ENCODE data around the gene OPCML.

The OPCML gene

GRCh38 chr11:132414451-132414850 is 1117.8 kb downstream of the OPCML start:
- CTCF ChIA-PET = interaction anchor here (1.1 to 1.3 kb wide), 4 partner anchors 8 to 12 kb away, joined by 3 read pairs; no protein-coding TSS in a partner anchor
- TF ChIP-seq CTCF (IDR thresholded peaks at IDR 0.05; ENCODE audit: control extremely low read depth, extremely low read depth, low read depth, missing control alignments) = no peak
- no peak for DNase-seq (ENCODE audit: extremely low spot score)
- POLR2A ChIA-PET = no interaction called here

GRCh38 chr11:132410383-132410782 is 1121.9 kb downstream of the OPCML start:
- TF ChIP-seq CTCF (IDR thresholded peaks at IDR 0.05; ENCODE audit: control extremely low read depth, extremely low read depth, low read depth, missing control alignments) = no peak
- ChIA-PET CTCF (interaction anchor here (1.3 kb wide), 1 partner anchor 12 kb away, joined by 4 read pairs; no protein-coding TSS in a partner anchor), POLR2A (no interaction called here)
- DNase-seq (ENCODE audit: extremely low spot score) = no peak

DNA sequence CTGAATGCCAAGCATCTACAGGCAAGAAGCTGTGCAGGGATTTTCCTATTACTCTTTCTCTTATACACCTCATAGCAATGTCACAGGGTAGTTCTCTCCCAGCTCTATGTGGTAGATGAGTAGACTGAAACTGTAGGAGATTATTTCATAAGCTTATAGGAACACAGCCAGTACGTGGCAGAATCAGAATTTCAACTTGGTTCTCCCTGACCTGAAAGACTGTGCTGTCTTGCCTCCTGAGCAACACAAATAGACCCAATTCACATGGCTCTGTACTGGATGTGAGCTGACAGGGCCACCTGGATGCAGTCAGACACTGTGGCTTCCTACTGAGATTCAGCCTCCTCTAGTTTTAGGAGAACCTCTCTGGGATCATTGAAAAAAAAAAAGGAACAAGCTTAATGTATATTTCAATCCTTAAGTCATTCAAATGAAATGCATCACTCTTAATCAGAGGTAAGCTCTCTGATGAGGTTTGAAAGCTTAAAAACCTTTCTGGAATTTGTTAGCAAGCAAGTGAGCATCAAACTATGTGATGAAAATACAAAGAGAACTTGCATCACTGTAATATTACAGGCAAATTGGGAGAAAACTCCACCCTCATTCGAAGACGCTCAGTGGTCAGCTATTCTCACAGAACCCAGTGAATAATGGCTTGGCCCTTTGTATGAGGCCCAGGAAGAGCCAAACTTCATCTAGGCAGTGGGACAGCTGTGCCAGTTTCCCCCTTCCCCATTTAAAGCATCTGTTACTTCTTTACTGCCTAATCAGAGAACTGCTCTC is 1122.5 kb downstream of the OPCML start:
- TF ChIP-seq CTCF (IDR thresholded peaks at IDR 0.05; ENCODE audit: control extremely low read depth, extremely low read depth, low read depth, missing control alignments) = no peak
- ChIA-PET CTCF (interaction anchor here (1.0 to 1.3 kb wide), 2 partner anchors 12 to 44 kb away, joined by 3 to 4 read pairs; no protein-coding TSS in a partner anchor), POLR2A (no interaction called here)

DNA sequence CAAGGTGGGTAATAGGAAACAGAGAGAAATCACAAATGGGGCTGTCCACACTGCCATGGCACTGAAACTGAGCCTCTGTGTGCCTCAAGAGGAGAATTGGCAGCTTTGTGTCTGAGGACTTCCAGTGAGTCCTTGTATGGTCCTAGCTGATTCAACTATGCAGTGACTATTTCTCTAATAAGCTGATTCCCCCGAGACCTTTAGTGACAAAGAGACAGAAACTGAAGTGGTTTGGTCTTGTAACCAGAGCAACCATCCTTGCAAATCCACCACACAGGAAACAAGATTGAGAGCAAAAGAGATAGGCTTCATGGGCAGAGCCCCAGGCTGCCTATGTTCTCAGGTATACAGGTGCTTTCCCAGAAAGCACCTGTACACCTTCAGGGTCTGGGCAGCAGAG is 1123.4 kb downstream of the OPCML start:
- no peak for DNase-seq (ENCODE audit: extremely low spot score)
- TF ChIP-seq CTCF (IDR thresholded peaks at IDR 0.05; ENCODE audit: control extremely low read depth, extremely low read depth, low read depth, missing control alignments) = no peak
- ChIA-PET CTCF (interaction anchor here (1.0 to 1.3 kb wide), 2 partner anchors 13 to 43 kb away, joined by 3 to 4 read pairs; no protein-coding TSS in a partner anchor), POLR2A (no interaction called here)

More for the DNA sequence above, 1122.5 kb downstream of the OPCML start:
- DNase-seq (ENCODE audit: extremely low spot score) = no peak

DNA sequence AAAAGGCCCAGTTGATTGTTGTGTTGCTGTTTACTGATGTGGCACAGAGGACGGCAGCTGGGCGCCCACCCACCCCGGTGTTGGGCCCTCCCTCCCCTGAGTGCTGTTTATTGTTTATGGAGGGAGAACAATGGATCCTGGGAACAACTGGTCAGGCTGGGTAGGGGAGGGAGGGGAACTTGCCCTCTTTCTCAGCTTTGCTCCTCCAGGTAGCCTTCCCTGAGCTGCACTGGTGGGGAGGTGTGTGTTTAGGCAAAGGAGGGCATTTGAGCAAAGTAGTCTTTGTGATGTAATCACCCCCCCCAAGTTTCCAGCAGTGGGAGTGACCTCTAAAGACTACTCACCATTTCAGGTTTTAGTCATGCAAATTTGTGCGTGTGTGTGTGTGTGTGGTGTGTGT is 1126.6 kb downstream of the OPCML start:
- ChIA-PET CTCF (interaction anchor here (1.2 to 1.4 kb wide), 2 partner anchors 8 to 711 kb away, joined by 3 read pairs; no protein-coding TSS in a partner anchor), POLR2A (no interaction called here)
- no peak for TF ChIP-seq CTCF (IDR thresholded peaks at IDR 0.05; ENCODE audit: control extremely low read depth, extremely low read depth, low read depth, missing control alignments)
- no peak for DNase-seq (ENCODE audit: extremely low spot score)

DNA sequence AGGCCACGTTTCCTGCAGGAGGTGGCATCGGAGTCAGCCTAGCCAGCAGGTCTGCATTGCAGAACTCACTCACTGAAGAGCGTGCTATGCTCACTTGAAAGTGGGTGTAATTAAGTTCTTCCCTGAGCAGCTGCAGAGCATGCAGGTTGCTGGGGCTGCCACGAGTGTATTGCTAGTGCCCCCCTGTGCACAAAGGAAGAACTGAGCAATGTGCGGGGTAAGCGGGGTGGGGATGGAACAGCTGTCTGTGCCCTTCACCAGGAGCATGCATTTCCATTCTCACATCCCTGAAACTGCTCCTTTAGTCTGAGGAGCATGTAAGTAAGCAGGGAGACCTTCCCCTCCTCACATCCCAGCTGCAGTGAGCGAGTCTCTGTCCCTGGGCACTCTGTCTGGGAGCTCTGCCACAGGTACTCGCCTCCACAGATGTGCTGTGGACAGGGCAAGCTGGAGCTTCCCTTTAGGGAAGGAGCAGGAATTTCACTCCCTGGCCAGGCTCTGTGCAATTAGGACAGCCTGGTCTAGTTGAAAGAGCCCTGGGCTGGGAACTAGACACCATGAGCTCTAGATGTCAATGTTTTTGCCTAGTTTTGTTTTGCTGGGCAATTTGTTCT is 1130.1 kb downstream of the OPCML start:
- CTCF ChIA-PET = interaction anchor here (0.9 to 1.5 kb wide), 10 partner anchors 10 to 534 kb away, joined by 3 to 9 read pairs (median 3); no protein-coding TSS in a partner anchor
- DNase-seq (ENCODE audit: extremely low spot score) = peak; percentile 54
- POLR2A ChIA-PET = no interaction called here
- TF ChIP-seq CTCF (IDR thresholded peaks at IDR 0.05; ENCODE audit: control extremely low read depth, extremely low read depth, low read depth, missing control alignments) = peak; percentile 54
